ENCODE results near the gene KCNMB4. TPM values are rescaled to one million over a fixed set of nuclear protein-coding genes. Genes with fewer than 3 reads are reported as not detected.

KCNMB4 gene
- total and polyA plus RNA-seq, 2 of the 4 experiments (the other 2 are of a cell fraction) = 0.90 to 1.1 TPM

GRCh38 chr12:70353780-70354660 lies 12.1 kb upstream of the KCNMB4 start (continued):
- TF ChIP-seq MAFK (IDR thresholded peaks at IDR 0.05; ENCODE audit: low read depth, low read length) = no peak

GRCh38 chr12:70354787-70355186 lies 11.3 kb upstream of the KCNMB4 start:
- in situ Hi-C loops (cut with MboI; ENCODE audit: low sequenced_read_pairs) (no loop called here), intact Hi-C loops (cut with micrococcal nuclease) (no loop called here), dilution Hi-C loops (cut with HindIII; ENCODE audit: low sequenced_read_pairs, unreplicated experiment) (no loop called here)
- ChIA-PET CTCF (no interaction called here), POLR2A (ENCODE audit: unreplicated experiment) (no interaction called here)
- H4K20me1 ChIP-seq (ENCODE audit: insufficient read depth, low read length) = no peaks in the 10 kb centered on the region
- no peak overlapping the region for H3K4me3 ChIP-seq (ENCODE audit: insufficient read depth, low read depth, low read length)
- H3K27ac ChIP-seq (ENCODE audit: insufficient read depth, low read length) = no peak overlapping the region
- no peak for DNase-seq
- no peak overlapping the region for H2AFZ ChIP-seq (replicated peaks; ENCODE audit: low read length, poor library complexity)
- no CpG with 5 or more reads among the region's 3 CpGs for WGBS, 2 experiments (ENCODE audit: extremely low coverage in 2 of 2, insufficient read length in 1 of 2)
- H2AK5ac ChIP-seq (ENCODE audit: low read depth, low read length) = no peak overlapping the region
- no peaks in the 10 kb centered on the region for H3K4me1 ChIP-seq (ENCODE audit: control insufficient read depth, insufficient read depth, low read length)
- H4K5ac ChIP-seq (ENCODE audit: low read depth, low read length) = no peak overlapping the region
- H3K36me3 ChIP-seq (ENCODE audit: control insufficient read depth, insufficient read depth, low read length) = peaks cover 5% of the 10 kb centered on the region
- H3K79me1 ChIP-seq (ENCODE audit: low read depth in 1 of 2, low read length in 2 of 2) = no peaks in the 10 kb centered on the region
- H3K9me1 ChIP-seq (ENCODE audit: insufficient read depth, low read length) = no peaks in the 10 kb centered on the region; the same call in 1 of the 2 replicates
- TF ChIP-seq CHD1 (IDR thresholded peaks at IDR 0.05; ENCODE audit: low read depth, low read length) (no peak), MAZ (IDR thresholded peaks at IDR 0.05; ENCODE audit: borderline replicate concordance, low read depth, low read length) (no peak), CEBPB (IDR thresholded peaks at IDR 0.05; ENCODE audit: low read depth, low read length) (peak; percentile 55), POLR2A (IDR thresholded peaks at IDR 0.05; ENCODE audit: low read depth, low read length) (no peak)
- no peak overlapping the region for H2AK9ac ChIP-seq (replicated peaks; ENCODE audit: low read depth, low read length, poor library complexity)
- BruUV-seq (replicated peaks) = no TSS peak
- no peak overlapping the region for H3K23ac ChIP-seq (ENCODE audit: low read depth, low read length)
- no peak overlapping the region for H4K91ac ChIP-seq (ENCODE audit: insufficient read depth, low read depth, low read length)
- no peak overlapping the region for H2BK120ac ChIP-seq (ENCODE audit: low read depth, low read length)
- no peak for ATAC-seq (ENCODE audit: low read depth)
- no peak overlapping the region for H3K9ac ChIP-seq (ENCODE audit: low read depth, low read length)
- no peak overlapping the region for H3K14ac ChIP-seq (replicated peaks; ENCODE audit: low read depth, low read length)
- H3K9me3 ChIP-seq (ENCODE audit: control insufficient read depth, insufficient read depth, low read length) = no peaks in the 10 kb centered on the region
- H2BK5ac ChIP-seq (ENCODE audit: low read depth, low read length, poor library complexity, severe bottlenecking) = no peak overlapping the region
- H3K18ac ChIP-seq (ENCODE audit: low read depth, low read length) = no peak overlapping the region
- H3K27me3 ChIP-seq (ENCODE audit: control insufficient read depth, insufficient read depth, low read length) = no peaks in the 10 kb centered on the region
- H4K8ac ChIP-seq (ENCODE audit: low read depth in 2 of 2, low read length in 2 of 2) = no peak overlapping the region
- no peak overlapping the region for H3K56ac ChIP-seq (ENCODE audit: extremely low read depth, insufficient read depth, low read length)
- H3K4me2 ChIP-seq (ENCODE audit: low read depth, low read length) = no peak overlapping the region
- no peak overlapping the region for H2BK15ac ChIP-seq (ENCODE audit: low read depth, low read length)
- H3K4ac ChIP-seq (ENCODE audit: low read depth, low read length) = no peak overlapping the region
- H2BK20ac ChIP-seq (ENCODE audit: low read depth, low read length) = no peak overlapping the region
